ENCODE measurements around the gene PCNX2.

The PCNX2 gene, protein sequence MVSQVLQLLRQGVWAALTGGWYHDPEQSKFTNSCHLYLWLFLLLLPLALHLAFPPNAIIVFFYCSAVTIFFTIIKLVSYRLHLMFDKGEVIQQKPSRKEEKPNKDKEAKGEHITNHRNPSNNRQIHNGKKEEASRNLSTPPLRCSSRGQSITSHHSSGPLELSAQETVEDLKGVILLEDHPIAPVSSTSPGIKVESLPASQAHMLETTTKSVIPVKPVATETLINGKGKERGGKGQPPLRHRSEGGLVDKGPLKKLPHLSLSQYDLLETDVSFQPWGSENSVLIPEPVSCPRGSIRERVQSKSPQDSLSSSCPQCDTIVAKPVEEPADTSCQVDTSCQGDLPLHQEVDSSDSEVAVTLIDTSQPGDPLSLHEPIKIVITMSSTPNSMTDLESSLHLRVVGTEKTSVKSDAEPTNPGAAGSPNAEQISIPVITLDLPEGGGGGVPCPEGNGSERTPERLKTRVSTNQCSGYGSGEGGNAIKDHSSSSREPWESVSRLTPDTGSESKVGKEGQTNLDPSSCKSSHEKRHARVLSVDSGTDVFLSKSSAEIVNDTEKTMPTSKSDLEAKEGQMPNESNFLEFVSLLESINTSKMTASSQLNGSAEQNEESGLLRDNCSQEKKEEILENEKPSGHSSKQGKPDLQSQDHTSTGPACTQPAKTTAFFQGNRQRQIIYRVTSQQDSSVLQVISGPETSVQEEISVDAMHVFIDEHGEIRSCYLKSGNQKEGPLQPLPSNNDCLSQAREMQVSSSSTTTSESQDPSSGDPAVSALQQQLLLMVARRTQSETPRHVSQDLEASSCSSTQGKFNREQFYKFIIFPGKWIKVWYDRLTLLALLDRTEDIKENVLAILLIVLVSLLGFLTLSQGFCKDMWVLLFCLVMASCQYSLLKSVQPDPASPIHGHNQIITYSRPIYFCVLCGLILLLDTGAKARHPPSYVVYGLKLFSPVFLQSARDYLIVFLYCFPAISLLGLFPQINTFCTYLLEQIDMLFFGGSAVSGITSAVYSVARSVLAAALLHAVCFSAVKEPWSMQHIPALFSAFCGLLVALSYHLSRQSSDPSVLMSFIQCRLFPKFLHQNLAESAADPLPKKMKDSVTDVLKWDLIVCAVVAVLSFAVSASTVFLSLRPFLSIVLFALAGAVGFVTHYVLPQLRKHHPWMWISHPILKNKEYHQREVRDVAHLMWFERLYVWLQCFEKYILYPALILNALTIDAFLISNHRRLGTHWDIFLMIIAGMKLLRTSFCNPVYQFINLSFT (N-terminal part only)

DNA sequence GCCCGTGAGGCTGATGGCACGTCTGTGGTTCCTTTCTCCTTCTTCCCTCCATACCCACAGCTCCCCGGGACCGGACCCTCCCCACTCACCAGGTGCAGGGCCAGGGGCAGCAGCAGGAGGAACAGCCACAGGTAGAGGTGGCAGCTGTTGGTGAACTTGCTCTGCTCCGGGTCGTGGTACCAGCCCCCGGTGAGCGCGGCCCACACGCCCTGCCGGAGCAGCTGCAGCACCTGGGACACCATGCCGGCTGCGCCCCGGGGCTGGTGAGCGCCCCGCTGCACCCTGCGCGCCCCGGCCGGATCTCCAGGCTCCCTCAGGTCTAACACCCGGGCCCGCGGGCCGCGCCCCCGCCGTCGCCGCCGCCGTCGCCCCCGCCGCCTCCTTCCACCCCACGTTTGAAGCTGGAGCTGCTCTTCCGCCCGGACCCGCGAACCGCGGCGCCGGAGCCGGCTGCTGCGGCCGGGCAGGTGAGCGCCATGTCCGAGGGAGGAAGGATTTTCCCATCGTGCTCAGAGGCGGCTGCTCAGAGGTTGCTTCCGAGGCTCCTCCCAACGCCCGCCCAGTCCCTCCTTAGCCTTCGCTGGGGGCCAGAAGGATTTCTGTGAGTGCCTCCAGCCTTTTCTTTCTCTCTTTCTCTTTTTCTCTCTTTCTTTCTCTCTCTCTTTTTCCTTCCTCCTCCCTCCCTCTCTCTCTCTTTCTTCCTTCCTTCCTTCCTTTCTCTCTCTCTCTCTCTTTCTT is at the start of gene PCNX2:
Gene PCNX2, minus strand, starts transcription at position 489 of the 738 bp plus-strand sequence. Its CDS starts 247 bp downstream, at position 242.
- DNase-seq = peak; percentile 44

DNA sequence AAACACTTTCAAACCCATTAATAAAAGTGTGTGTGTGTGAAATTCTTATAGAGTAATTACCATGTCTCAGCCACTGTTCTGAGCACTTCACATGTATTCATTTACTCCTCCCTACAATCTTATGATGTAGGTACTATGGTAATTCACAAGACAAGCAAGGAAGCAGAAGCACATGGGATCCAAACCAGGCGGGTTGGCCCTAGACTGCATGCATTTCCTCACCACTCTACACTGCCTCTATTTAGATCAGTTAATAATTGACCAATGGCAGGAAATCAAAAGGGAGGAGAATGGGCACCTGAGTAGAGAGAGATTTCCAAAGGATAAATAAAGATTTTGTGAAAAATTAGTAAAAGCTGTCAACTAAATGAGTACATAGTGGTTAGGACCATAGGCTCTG is 47.7 kb upstream of the PCNX2 start:
- DNase-seq = no peak

DNA sequence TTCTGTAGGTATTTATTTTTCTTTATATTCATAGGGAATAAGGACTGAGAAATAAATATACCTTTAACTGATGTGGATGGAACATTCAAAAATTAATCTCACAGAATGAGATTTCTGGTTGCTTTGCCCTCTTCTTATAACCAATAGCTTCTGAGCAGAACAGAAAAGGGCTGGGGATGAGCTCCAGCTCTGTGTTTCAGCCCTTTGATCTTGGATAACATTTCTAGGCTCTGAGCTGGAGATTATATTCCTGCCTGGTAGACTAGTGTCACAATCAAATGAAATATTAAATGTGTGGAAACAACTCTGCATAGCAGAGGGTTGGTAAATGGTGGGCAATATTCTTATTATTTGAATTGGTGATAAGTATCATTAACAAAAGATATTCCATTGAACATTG is 46.6 kb upstream of the PCNX2 start:
- DNase-seq = no peak

DNA sequence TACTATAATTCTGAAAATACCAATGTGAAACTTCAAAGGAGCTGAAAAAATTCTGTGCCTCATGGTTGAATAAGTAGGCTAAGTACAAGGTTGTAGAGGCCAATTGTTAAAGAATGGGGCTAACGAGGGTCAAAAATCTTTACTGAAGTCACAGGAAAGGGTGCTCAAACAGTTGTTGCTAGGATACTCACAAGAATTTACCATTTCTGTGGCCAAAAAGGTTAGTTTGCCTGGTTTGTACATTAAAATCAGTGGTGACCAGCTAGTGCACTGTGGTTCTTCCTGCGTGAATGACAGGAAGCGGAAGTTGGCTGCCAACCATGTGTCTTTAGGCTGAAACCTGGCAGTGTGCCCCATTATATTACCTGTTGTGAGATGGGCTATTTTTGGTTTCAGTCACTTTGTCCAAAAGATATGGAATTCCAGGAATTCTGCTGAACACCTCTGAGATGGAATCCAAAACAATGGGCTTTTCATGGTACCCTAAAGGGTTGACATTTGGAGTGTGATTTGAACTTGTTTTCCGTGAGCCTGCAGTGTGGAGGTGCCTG is 45.5 kb upstream of the PCNX2 start:
- DNase-seq = no peak

DNA sequence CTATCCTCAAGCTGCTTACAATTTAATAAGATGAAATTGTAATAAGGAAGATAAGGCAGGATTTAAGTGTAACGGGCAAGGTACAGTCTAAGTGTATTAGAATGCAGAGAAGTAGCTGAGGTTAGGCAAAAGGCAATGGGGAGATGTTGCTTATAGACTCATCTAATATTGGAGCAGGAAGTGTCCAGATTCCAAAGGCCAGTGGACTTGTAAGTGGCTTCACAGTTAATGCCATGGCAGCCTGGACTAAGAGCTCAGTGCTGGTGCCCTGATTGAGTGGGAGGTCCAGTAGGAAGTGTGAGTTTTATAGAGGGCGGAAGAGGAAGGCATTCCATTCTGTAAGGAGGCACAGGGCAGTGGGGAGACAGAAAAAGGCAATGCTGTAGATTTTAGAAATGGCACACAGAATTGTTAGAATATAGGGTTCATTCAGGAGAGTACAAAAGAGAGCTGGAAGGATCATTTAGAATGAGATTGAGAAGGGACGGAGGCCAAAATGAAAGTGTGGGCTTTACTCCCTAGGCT is 44.6 kb upstream of the PCNX2 start:
- no peak for DNase-seq

DNA sequence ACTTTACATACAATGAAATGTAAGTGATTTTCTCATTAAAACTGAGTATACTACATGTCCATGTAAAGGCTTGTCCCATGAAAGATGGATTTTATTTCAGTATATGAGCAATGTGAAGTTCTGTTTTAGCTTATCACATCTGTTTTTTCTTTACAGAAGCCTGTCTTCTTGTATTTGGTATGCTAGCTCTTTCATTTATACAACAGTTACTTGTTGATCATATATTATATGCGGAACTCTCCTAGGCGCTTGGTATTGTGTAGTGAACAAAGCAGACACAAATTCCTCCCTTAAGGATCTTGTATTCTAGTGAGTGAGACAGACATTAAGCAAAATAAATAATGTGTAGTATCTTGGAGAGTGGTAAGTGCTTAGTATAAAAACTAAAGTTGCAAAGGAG is 42.6 kb upstream of the PCNX2 start:
- DNase-seq = no peak

DNA sequence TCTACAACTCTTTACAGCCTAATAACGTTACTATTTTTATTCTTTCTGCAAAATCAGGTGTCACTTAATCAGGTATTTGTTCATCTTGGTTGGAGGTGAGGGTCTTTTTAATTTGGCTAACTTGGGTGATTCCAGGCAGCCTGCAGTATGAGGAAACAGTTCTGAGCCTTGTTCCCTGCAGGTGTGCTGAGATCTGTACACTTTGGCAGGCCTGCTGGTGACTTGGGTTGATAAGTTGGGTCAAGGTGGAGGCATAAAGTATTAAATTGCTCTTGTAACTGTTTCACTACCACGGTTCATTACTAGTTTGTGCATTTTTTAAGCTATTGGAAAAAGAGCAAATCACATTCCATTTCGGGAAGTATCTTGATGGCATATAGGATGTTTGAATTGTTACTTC is 42.0 kb upstream of the PCNX2 start:
- no peak for DNase-seq

DNA sequence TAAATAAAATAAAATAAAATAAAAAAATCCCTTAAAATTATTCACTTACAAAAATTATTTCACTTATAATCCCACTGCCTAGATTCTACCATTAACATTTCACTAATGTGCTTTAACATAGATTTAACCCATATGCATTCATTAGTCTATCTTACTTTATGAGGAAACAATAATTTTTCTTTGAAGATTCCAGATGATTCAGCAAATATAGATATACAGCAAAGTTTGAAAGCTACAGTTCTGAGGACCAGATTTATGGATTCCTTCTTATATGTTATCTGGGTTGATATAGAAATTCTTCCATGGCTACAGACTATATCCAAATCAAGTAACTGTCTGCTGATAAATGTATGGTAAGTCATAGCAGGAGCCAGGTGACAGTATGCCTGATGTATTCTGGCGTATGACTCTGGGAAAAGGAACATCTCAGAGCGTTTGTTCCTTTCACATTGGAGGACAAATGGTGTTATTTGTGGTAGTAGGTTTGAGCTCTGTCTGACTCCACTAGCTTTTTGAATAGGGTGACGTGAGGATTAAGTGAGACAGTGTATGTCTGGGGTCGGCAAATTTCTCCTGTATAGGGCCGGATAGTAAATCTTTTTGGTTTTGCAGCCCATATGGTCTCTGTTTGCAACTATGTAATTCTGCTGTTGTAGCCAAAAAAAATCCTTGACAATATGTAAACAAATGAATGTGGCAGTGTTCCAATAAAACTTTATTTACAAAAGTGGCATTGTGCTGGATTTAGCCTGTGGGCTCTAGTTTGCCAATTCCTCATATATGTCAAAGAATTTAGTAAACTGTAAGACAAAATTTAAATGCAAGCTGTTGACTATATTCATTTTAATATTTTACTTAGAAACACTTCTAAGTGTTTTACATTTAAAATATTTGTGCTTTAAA is 41.3 kb upstream of the PCNX2 start:
- no peak for DNase-seq

DNA sequence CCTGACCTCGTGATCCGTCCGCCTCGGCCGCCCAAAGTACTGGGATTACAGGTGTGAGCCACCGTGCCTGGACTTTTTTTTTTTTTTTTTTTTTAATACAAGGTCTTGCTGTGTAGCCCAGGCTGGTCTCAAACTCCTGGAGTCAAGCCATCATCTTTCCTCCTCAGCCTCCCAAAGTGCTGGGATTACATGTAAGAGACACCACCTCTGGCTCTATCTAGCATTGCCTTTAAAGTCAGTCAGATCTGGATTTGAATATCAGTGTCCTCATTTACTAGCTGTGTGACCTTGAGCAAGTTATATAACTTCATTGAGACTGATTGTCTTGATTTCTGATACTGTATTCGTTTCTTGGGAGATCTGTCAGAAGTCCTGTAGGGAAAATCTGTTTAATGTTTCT is 38.6 kb upstream of the PCNX2 start:
- DNase-seq = no peak

DNA sequence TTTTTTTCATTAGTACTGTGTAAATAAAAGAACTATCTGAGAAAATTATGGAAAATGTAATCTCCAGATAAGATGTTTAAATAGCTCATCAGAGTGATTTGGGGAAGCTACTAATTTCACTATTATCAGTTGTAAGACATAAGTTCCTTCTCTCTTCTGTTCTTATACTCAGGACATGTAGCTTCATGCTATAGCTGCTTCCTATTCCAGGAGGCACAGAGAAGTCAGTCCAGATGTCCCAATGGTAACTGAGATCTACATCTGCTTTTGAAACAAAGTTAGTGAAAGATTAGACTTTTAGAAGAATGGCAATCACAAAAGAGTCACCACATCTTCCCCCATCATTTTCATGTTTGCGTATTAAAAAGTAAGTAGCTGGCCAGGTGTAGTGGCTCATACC is 37.6 kb upstream of the PCNX2 start:
- no peak for DNase-seq

DNA sequence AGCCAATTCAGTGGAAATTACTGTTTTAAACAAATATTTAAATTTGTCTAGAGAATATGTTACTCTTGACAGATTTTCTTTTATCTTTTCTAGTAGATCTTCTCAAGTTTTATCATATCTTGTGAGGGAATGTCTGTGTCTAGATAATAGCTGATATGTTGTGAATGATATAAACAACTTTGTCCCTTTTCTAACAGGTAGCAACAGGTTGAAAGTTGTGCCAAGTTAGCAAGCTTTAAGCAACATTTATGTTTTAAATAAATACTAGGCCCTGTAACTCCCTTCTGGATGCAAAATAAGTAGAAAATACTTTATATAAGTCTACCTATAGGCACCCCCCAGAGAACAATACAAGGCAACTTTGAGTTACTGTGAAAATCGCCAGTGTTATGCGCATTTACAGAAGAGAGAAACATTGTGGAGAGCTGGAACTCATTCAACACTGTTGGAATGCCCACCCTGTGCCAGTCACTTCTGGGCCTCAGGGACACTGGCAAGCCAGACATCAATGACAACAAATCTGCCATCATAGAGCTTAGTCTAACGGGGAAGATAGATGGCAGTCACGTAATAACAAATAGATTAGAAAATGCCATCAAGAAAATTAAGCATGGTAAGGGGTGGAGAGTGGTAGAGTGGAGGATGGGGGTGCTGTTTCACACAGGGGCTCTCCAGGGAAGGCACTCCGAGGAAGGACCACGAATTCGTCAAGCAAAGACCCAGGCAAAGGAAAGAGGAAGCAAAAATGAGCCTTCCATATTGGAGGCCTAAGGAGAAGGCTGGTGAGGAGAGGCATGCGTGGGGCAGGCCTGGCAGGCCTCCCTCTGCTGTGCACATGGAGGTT is 36.4 kb upstream of the PCNX2 start:
- DNase-seq = no peak

DNA sequence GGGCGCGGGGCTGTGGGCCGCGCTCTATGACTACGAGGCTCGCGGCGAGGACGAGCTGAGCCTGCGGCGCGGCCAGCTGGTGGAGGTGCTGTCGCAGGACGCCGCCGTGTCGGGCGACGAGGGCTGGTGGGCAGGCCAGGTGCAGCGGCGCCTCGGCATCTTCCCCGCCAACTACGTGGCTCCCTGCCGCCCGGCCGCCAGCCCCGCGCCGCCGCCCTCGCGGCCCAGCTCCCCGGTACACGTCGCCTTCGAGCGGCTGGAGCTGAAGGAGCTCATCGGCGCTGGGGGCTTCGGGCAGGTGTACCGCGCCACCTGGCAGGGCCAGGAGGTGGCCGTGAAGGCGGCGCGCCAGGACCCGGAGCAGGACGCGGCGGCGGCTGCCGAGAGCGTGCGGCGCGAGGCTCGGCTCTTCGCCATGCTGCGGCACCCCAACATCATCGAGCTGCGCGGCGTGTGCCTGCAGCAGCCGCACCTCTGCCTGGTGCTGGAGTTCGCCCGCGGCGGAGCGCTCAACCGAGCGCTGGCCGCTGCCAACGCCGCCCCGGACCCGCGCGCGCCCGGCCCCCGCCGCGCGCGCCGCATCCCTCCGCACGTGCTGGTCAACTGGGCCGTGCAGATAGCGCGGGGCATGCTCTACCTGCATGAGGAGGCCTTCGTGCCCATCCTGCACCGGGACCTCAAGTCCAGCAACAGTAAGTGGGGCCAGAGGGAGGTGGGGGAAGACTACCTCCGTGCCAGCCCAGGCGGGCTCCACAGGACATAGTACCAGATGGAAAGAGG is 32.8 kb upstream of the PCNX2 start:
- DNase-seq = no peak

DNA sequence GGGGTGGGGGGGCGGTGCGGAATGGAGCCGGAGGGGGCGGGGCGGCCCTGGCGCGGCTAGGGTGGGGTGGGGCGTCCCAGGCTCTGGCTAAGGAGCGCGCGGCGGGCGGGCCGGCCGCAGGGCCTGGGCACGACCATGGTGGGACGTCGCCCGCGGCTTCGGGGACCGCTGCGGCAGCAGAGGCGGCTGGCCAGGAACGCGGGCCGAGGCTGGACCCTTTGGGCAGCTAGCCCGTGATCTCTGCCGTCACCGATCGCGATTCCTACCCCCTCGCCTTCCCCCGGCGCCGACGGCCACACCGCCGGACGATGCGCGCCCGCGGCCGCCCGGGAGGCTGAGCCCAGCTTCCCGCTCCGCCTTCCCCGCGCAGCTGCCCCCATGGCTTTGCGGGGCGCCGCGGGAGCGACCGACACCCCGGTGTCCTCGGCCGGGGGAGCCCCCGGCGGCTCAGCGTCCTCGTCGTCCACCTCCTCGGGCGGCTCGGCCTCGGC is 32.2 kb upstream of the PCNX2 start, which contains the start of gene MAP3K21:
Gene MAP3K21, plus strand, starts transcription at position 74 of the 491 bp plus-strand sequence. Its CDS starts 305 bp downstream, at position 379.
- DNase-seq = no peak

DNA sequence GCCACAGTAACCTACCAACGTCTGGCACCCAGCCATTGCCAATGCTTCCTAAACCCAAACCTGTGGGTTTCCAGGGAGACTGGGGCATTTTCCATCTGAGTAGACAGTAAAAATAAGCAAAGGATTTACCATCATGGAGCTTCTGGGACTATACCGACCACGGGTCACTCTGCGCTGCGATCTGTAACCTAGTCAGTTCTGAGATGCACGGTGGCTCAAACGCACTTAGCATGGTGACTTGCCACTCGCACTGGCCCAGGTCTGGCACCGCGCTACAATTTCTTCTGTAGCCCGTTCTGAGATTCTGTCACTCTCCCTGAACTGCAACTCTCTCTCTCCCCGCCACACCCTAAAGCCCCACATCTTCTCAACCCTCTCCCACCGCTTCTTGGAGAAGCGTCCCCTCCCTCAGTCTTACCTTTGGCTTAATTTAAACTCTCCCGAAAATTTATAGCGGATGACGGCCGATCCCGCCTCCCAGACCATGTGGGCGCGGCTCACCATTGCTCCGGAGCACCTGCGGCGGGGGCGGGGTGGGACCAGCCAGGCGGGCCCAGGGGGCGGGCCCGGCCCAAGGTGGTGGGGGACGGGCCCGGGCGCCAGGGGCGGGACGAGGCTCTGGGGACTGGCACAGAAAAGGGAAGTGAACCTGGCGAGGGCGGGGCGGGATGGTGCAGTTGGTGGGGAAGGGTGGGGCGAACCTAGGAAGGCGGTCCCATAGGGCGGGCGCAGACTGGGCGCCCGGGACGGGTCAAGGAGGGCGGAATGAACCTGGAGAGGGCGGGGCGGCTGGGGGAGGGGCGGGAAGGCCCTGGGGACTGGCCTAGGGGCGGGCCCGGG is 31.5 kb upstream of the PCNX2 start:
- DNase-seq = no peak

DNA sequence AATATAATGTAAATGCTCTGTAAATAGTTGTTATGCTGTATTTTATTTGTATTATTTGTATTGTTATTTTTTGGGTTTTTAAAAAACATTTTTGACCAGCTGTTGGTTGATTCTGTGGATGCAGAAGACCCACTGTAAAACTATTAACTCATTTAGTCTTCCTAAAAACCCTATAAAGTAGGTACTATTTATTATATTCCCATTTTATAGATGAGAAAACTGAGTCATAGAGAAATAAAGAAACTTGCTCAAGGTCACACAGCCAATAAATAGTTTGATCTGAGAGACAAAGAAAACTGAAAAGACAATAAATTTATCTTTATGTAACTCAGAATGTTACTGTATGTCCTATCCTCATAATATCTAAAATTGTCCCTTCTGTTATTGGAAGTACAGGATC is 30.8 kb upstream of the PCNX2 start:
- no peak for DNase-seq

DNA sequence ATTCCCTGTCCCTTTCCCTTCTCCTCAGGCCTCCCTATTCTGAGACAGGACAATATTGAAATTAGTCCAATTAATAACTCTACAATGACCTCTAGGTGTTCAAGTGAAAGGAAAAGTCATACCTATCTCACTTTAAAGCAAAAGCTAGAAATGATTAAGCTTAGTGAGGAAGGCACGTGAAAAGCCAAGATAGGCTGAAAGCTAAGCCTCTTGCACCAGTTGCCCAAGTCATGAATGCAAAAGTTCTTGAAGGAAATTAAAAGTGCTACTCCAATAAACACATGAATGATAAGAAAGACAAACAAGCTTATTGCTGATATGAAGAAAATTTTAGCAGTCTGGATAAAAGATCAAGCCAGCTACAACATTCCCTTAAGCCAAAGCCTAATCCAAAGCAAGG is 28.2 kb upstream of the PCNX2 start:
- DNase-seq = no peak

DNA sequence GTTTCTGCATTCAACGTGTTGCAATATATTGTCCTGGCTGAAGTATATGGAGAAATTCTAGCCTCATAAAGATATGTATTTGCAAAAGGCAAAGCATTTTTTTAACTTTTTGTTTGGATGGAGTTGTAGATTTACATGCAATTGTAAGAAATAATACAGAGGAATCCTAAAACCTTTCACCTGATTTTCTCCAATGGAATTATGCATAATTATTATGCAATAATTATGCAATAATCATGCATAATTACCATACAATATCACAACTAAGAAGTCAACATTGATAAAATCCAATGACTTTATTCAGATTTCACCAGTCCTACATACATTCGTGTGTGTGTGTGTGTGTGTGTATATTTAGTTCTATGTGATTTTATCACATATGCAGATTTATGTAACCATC is 24.5 kb upstream of the PCNX2 start:
- DNase-seq = no peak

DNA sequence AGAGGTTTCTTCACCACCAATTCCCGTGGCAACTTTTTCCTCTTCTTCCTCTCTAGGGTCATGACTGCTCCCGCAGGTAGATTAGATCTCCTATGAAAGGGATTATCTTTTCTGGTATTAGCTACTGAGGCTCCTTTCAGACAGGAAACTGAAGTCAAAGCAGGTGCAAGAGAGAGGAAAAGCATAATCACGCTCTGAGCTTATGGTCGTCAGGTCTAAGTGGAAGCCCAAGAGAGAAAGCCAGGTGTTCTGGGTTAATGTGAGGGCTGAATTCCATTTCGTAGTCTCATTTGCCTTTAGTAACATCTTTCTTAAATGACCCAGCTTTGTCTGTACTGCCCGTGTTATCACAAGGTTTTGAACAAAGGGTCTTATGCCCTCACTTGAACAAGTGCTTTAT is 23.7 kb upstream of the PCNX2 start:
- DNase-seq = no peak
